Measurements from ENCODE around the gene SMYD3.

GRCh38 chr1:246417152-246417812 lies 89.8 kb downstream of the SMYD3 start:
- TF ChIP-seq CTCF (IDR thresholded peaks at IDR 0.05; ENCODE audit: insufficient read depth, low read depth, low read length) (no peak), EZH2 (IDR thresholded peaks at IDR 0.05; ENCODE audit: insufficient read depth, low read length) (no peak)

Data from astrocyte (in vitro differentiated cells and primary cell).